ENCODE results near the gene FOXN1.

DNA sequence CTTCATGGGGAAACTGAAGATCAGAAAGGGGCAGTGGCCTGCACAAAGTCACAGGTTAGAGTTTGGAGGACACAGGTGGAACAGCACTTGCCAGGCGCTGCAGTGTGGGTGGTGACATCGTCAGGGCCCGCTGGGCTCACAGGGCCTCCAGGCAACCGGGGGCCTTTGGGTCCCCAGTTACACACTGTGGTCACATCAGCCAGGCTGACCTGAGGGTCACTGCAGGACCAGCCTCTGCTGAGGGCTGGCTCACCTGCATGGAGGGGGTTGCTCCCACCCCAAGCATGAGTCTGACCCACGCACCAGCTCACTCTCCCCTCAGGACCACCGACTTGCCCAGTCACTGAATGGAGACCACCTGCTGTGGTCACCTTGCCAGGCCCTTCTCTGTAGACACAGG is 17.0 kb downstream of the FOXN1 start:
- TF ChIP-seq, protein P1, sequence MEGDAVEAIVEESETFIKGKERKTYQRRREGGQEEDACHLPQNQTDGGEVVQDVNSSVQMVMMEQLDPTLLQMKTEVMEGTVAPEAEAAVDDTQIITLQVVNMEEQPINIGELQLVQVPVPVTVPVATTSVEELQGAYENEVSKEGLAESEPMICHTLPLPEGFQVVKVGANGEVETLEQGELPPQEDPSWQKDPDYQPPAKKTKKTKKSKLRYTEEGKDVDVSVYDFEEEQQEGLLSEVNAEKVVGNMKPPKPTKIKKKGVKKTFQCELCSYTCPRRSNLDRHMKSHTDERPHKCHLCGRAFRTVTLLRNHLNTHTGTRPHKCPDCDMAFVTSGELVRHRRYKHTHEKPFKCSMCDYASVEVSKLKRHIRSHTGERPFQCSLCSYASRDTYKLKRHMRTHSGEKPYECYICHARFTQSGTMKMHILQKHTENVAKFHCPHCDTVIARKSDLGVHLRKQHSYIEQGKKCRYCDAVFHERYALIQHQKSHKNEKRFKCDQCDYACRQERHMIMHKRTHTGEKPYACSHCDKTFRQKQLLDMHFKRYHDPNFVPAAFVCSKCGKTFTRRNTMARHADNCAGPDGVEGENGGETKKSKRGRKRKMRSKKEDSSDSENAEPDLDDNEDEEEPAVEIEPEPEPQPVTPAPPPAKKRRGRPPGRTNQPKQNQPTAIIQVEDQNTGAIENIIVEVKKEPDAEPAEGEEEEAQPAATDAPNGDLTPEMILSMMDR (IDR thresholded peaks at IDR 0.05): no peak
- TF ChIP-seq POLR2A (IDR thresholded peaks at IDR 0.05; ENCODE audit: low read length) (no peak), CEBPB (IDR thresholded peaks at IDR 0.05) (no peak), NR3C1 (IDR thresholded peaks at IDR 0.05) (no peak), EP300 (IDR thresholded peaks at IDR 0.05) (no peak), SMC3 (IDR thresholded peaks at IDR 0.05) (no peak), ESRRA (IDR thresholded peaks at IDR 0.05; ENCODE audit: borderline replicate concordance, low read length) (no peak), MYC (IDR thresholded peaks at IDR 0.05; ENCODE audit: borderline replicate concordance, low read length) (no peak)
- TF ChIP-seq, protein P2, sequence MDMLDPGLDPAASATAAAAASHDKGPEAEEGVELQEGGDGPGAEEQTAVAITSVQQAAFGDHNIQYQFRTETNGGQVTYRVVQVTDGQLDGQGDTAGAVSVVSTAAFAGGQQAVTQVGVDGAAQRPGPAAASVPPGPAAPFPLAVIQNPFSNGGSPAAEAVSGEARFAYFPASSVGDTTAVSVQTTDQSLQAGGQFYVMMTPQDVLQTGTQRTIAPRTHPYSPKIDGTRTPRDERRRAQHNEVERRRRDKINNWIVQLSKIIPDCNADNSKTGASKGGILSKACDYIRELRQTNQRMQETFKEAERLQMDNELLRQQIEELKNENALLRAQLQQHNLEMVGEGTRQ (IDR thresholded peaks at IDR 0.05): no peak
- TF ChIP-seq, protein P3, sequence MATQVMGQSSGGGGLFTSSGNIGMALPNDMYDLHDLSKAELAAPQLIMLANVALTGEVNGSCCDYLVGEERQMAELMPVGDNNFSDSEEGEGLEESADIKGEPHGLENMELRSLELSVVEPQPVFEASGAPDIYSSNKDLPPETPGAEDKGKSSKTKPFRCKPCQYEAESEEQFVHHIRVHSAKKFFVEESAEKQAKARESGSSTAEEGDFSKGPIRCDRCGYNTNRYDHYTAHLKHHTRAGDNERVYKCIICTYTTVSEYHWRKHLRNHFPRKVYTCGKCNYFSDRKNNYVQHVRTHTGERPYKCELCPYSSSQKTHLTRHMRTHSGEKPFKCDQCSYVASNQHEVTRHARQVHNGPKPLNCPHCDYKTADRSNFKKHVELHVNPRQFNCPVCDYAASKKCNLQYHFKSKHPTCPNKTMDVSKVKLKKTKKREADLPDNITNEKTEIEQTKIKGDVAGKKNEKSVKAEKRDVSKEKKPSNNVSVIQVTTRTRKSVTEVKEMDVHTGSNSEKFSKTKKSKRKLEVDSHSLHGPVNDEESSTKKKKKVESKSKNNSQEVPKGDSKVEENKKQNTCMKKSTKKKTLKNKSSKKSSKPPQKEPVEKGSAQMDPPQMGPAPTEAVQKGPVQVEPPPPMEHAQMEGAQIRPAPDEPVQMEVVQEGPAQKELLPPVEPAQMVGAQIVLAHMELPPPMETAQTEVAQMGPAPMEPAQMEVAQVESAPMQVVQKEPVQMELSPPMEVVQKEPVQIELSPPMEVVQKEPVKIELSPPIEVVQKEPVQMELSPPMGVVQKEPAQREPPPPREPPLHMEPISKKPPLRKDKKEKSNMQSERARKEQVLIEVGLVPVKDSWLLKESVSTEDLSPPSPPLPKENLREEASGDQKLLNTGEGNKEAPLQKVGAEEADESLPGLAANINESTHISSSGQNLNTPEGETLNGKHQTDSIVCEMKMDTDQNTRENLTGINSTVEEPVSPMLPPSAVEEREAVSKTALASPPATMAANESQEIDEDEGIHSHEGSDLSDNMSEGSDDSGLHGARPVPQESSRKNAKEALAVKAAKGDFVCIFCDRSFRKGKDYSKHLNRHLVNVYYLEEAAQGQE (IDR thresholded peaks at IDR 0.05): no peak

Data from A549 (cell line).